Urinary bladder (tissue), 4 donors: ENCODE measurements around the gene NSG1. TPM values are rescaled to one million over a fixed set of nuclear protein-coding genes. Genes with fewer than 3 reads are reported as not detected.

Source experiments
- DNase-seq: peaks from one replicate; pipeline ENCODE4 v3.0.0-alpha.2; 2015; ENCODE audit errors: extremely low spot score
- H3K27ac ChIP-seq: one replicate; pipeline ENCODE4 v1.5.1; 2013; ENCODE audit warnings: low read depth, mild to moderate bottlenecking, moderate library complexity
- H3K36me3 ChIP-seq: one replicate; pipeline ENCODE4 v1.6.1; 2013; ENCODE audit warnings: mild to moderate bottlenecking, moderate library complexity; ENCODE audit not compliant: insufficient read depth
- H3K4me1 ChIP-seq: one replicate; pipeline ENCODE4 v1.6.1; 2013; ENCODE audit warnings: mild to moderate bottlenecking, moderate library complexity; ENCODE audit not compliant: insufficient read depth
- H3K4me3 ChIP-seq: one replicate; pipeline ENCODE4 v1.5.1; 2013; ENCODE audit warnings: low read depth, low read length
- WGBS: extraction: QIAGEN DNeasy Blood & Tissue Kit; methylation state at CpG from one replicate; pipeline ENCODE4 v1.1.7; 2013; 5-methylcytosine and 5-hydroxymethylcytosine counted together
- polyA plus RNA-seq: library from polyadenylated mRNA; stranded (reverse); fragments of 200-250 nt; gene quantifications from one replicate; pipeline ENCODE4 v1.2.3, GENCODE V29; 2013
- total RNA-seq: library from RNA; depleted of rRNA; stranded (reverse); fragments of >200 nt; gene quantifications from one replicate; pipeline ENCODE4 v1.2.3, GENCODE V29; 2014
- donor health status: healthy with polysubstance abuse.
- donor health status: healthy.

Gene NSG1
- total and polyA plus RNA-seq, 2 donors = 5.4 to 10.5 TPM

GRCh38 chr4:4409416-4410115, 22.7 kb downstream of the NSG1 start:
- H3K4me1 ChIP-seq = no peaks in the 10 kb centered on the region
- H3K4me3 ChIP-seq = no peak overlapping the region
- 88% methylated on average over 23 of the region's 23 CpGs for WGBS
- no peak for DNase-seq
- no peaks in the 10 kb centered on the region for H3K36me3 ChIP-seq
- no peak overlapping the region for H3K27ac ChIP-seq

GRCh38 chr4:4410271-4410670, 23.4 kb downstream of the NSG1 start:
- WGBS = 82% methylated on average over 15 of the region's 15 CpGs

DNA sequence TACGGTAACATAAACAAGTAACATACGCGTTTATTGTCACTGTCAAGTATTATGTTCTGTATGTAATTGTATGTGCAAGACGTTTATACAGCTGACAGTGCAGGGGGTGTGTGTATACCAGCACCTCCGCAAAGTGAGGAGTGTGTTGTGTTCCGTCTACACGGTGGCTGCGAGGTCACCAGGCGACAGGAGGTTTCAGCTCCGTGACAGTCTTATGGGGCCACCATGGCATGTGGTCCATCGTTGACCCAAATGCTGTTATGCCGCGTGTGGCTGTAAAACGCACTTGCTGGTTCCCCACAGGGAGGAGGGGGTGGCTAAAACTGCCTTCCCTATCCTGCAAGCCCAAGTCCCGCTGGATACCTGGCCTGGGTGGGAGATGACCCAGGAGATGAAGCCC, 25.0 kb downstream of the NSG1 start:
- H3K4me1 ChIP-seq = no peaks in the 10 kb centered on the region
- DNase-seq = no peak
- H3K4me3 ChIP-seq = no peak overlapping the region
- H3K27ac ChIP-seq = no peak overlapping the region
- H3K36me3 ChIP-seq = no peaks in the 10 kb centered on the region
- 74% methylated on average over 15 of the region's 15 CpGs for WGBS

More at GRCh38 chr4:4410271-4410670, 23.4 kb downstream of the NSG1 start:
- H3K27ac ChIP-seq = no peak overlapping the region
- H3K4me1 ChIP-seq = no peaks in the 10 kb centered on the region
- no peak for DNase-seq
- no peak overlapping the region for H3K4me3 ChIP-seq
- no peaks in the 10 kb centered on the region for H3K36me3 ChIP-seq

DNA sequence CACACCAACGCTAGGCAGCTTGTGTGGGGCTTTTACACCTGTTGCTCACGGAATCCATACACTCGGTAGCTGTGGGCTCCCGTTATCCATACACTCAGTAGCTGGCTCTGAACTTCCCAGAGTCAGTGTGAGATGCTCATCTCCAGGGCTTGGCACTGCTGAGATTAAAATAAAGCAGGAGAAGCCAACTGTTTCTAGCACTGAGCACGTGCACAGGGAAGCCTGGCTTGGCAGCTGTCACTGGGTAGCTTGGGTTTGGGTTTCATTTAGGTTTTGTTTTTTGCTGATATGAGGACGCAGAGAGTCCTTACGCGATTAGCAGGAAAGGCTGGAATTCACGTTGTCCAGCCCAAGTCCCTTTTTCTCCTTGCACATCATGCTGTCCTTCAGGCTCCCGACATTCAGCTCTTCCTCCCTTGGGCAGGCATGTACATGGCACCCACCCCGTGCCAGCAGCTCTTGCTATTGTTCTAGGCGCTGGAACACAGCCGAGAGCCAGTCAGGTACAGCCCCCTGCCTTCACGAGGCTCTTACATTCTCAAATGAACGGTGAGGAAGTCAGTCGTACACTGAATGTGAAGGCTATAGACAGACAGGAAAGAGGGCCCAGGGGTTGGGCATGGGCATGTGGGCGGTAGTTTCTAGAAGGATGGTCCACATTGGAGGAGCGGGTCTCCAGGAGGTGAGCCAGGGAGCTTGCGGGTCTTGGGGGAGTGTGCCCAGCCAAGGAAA, 25.9 kb downstream of the NSG1 start:
- no peak overlapping the region for H3K27ac ChIP-seq
- no peak overlapping the region for H3K4me3 ChIP-seq
- DNase-seq = no peak
- WGBS = 77% methylated on average over 19 of the region's 19 CpGs
- no peaks in the 10 kb centered on the region for H3K36me3 ChIP-seq
- H3K4me1 ChIP-seq = no peaks in the 10 kb centered on the region

DNA sequence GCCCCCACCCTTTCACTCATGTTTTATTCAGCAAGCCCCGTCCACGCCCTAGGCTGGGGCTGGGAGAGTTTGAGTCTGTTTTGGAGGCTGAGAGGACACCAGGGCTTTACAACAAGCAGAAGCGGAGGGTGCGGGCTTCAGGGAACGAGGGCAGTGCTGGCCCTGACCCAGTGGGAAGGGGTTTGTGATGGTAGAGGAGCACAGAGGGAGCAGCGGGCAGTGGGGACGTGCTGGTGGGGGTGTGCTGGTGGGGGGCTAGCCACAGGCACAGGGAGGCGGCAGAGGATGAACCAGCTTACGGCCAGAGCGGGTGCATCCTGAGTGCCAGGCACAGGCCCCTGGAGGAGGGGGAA, 26.4 kb downstream of the NSG1 start:
- Histone ChIP-seq H3K4me1 (no peaks in the 10 kb centered on the region), H3K4me3 (no peak overlapping the region), H3K36me3 (no peaks in the 10 kb centered on the region), H3K27ac (no peak overlapping the region)
- DNase-seq = no peak
- WGBS = 78% methylated on average over 10 of the region's 10 CpGs

GRCh38 chr4:4413806-4414205, 26.9 kb downstream of the NSG1 start:
- Histone ChIP-seq H3K4me1 (no peaks in the 10 kb centered on the region), H3K36me3 (no peaks in the 10 kb centered on the region), H3K27ac (no peak overlapping the region), H3K4me3 (no peak overlapping the region)
- WGBS = 87% methylated on average over 7 of the region's 7 CpGs
- DNase-seq = no peak

DNA sequence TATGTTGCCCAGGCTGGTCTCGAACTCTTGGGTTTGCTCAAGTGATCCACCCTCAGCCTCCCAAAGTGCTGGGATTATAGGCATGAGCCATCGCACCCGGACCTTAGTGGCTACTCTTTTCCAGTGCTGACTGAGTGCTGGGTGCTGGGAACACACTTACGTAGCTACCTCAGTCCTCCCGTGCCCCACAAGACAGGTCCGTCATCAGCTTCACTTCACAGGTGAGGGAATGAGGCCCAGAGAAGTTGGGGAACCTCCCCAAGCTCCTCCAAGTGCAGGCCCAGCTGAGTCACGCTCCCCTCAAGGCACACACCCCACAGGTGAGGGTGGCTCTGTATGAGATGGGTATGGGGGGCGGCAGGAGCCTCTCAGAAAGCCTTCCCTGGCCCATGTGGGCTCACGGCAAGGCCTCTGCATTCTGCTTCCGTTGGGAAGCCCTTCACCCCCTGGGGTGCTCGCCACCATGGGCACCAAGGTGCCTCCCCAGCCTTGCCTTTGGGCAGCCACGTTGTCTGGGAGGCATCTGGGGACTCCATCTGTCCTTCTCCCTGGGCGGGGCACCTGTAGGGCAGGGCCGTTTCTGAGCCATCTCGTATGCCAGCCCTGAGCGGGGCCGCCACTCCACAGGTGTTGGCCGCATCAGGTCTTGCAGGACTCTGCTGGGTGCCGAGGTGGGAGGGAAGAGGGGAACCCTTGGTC, 28.4 kb downstream of the NSG1 start:
- Histone ChIP-seq H3K4me3 (no peak overlapping the region), H3K4me1 (no peaks in the 10 kb centered on the region), H3K27ac (no peak overlapping the region), H3K36me3 (peaks cover 4% of the 10 kb centered on the region)
- no peak for DNase-seq
- 95% methylated on average over 19 of the region's 19 CpGs for WGBS

- H3K4me3 ChIP-seq = no peak overlapping the region
- no peaks in the 10 kb centered on the region for H3K4me1 ChIP-seq
- H3K27ac ChIP-seq = no peak overlapping the region
- DNase-seq = no peak
- WGBS = 91% methylated on average over 27 of the region's 27 CpGs
- peaks cover 4% of the 10 kb centered on the region for H3K36me3 ChIP-seq
Measured at GRCh38 chr4:4415806-4416805, 29.2 kb downstream of the NSG1 start.

DNA sequence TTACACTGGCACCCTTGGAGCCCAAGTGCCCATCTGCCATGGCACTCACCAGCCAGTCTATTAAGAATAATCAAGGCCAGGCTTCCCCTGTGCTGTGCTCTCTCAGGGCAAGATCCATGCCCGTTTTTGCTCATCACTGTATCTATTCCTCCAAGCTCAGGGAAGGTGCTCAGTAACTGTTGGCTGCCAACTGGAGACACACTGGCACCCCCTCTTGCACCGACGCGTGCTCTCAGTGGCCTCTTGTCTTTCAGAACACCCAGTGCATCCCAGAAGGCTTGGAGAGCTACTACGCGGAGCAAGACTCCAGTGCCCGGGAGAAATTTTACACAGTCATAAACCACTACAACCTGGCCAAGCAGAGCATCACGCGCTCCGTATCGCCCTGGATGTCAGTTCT, 30.1 kb downstream of the NSG1 start:
- Histone ChIP-seq H3K36me3 (peaks cover 7% of the 10 kb centered on the region), H3K27ac (no peak overlapping the region), H3K4me1 (no peaks in the 10 kb centered on the region), H3K4me3 (no peak overlapping the region)
- no peak for DNase-seq
- WGBS = 90% methylated on average over 11 of the region's 11 CpGs

DNA sequence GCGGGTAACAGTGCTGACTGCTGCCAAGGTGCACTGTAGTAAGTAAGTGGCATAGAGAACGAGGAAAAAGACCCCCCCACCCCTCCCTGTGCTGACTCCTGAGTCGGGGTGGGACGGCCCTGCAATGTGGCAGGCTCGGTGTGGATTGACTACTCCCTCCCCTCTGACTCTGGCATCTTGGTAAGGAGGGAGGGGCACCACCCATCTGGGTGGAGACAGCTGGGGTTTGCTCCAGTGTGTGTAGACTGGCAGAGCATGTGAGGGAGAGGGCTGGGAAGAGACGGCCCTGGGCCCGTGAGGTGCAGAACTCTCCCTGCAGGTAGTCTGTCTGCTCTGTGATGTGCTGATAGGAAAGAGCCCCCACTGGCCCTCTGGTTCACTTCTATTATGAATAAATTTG, 31.0 kb downstream of the NSG1 start:
- 66% methylated on average over 7 of the region's 7 CpGs for WGBS
- Histone ChIP-seq H3K27ac (no peak overlapping the region), H3K36me3 (peaks cover 7% of the 10 kb centered on the region), H3K4me1 (no peaks in the 10 kb centered on the region), H3K4me3 (no peak overlapping the region)
- no peak for DNase-seq

GRCh38 chr4:4418676-4419390, 31.9 kb downstream of the NSG1 start:
- no peak overlapping the region for H3K27ac ChIP-seq
- no peak overlapping the region for H3K4me3 ChIP-seq
- no peaks in the 10 kb centered on the region for H3K4me1 ChIP-seq
- DNase-seq = no peak
- WGBS = 80% methylated on average over 19 of the region's 19 CpGs
- peaks cover 7% of the 10 kb centered on the region for H3K36me3 ChIP-seq

GRCh38 chr4:4419896-4420295, 33.0 kb downstream of the NSG1 start:
- 95% methylated on average over 12 of the region's 12 CpGs for WGBS
- Histone ChIP-seq H3K4me3 (no peak overlapping the region), H3K36me3 (peaks cover 7% of the 10 kb centered on the region), H3K4me1 (no peaks in the 10 kb centered on the region), H3K27ac (no peak overlapping the region)
- DNase-seq = no peak

DNA sequence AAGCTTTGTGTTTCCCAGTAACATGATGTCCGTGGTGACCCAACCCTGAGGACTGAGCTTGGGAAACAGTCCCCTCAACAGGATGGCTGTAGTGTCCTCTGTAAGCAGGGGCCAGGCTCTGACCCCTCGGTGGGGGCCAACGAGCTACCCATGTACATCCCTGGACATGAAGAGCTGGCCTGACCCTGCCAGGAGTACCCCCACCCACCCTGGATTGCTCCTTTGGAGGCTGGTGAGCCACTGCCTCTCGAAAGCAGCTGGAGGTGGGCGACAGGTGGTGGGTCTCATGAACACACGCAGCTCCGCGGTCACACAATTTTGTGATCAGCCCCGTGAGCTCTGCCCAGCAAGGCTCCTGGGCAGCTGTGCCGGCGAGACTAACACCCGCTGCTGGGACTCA, 33.5 kb downstream of the NSG1 start:
- Histone ChIP-seq H3K36me3 (peaks cover 7% of the 10 kb centered on the region), H3K27ac (no peak overlapping the region), H3K4me3 (no peak overlapping the region), H3K4me1 (no peaks in the 10 kb centered on the region)
- no peak for DNase-seq
- 96% methylated on average over 12 of the region's 12 CpGs for WGBS
